ENCODE results near the gene NTSR1. TPM values are rescaled to one million over a fixed set of nuclear protein-coding genes. Genes with fewer than 3 reads are reported as not detected.

The NTSR1 gene
- total RNA-seq, 1 donor from 2014 or later = 0.09 TPM

DNA sequence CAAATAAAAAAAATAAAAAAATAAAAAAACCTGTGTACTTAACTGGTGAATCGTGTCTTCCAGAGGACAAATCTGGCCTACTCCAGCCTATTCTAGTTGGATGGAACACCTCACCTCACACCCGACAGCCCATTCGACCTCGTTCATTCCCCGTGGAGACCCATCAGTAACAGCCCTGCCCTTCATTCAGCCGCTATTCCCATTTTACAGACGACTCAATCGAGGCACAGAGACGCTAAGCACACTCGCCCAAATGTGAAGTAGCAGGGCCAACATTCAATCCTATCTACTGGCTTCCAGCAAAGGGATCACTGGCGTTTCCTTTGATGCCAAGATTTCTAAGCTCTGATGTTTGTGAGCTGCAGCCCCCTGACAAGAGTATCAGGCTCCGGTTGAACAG is 1.8 kb upstream of the NTSR1 start:
- H3K4me3 ChIP-seq = no peak overlapping the region
- DNase-seq (no peak), ATAC-seq (no peak)
- intact Hi-C loops (cut with DNase I) = no loop called here
- TF ChIP-seq, protein P1, sequence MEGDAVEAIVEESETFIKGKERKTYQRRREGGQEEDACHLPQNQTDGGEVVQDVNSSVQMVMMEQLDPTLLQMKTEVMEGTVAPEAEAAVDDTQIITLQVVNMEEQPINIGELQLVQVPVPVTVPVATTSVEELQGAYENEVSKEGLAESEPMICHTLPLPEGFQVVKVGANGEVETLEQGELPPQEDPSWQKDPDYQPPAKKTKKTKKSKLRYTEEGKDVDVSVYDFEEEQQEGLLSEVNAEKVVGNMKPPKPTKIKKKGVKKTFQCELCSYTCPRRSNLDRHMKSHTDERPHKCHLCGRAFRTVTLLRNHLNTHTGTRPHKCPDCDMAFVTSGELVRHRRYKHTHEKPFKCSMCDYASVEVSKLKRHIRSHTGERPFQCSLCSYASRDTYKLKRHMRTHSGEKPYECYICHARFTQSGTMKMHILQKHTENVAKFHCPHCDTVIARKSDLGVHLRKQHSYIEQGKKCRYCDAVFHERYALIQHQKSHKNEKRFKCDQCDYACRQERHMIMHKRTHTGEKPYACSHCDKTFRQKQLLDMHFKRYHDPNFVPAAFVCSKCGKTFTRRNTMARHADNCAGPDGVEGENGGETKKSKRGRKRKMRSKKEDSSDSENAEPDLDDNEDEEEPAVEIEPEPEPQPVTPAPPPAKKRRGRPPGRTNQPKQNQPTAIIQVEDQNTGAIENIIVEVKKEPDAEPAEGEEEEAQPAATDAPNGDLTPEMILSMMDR (IDR thresholded peaks at IDR 0.05) = no peak
- H3K36me3 ChIP-seq = no peaks in the 10 kb centered on the region
- no peaks in the 10 kb centered on the region for H3K9me3 ChIP-seq
- H3K27me3 ChIP-seq = peaks cover 53% of the 10 kb centered on the region
- H3K4me1 ChIP-seq = peaks cover 13% of the 10 kb centered on the region
- no peak overlapping the region for H3K27ac ChIP-seq

DNA sequence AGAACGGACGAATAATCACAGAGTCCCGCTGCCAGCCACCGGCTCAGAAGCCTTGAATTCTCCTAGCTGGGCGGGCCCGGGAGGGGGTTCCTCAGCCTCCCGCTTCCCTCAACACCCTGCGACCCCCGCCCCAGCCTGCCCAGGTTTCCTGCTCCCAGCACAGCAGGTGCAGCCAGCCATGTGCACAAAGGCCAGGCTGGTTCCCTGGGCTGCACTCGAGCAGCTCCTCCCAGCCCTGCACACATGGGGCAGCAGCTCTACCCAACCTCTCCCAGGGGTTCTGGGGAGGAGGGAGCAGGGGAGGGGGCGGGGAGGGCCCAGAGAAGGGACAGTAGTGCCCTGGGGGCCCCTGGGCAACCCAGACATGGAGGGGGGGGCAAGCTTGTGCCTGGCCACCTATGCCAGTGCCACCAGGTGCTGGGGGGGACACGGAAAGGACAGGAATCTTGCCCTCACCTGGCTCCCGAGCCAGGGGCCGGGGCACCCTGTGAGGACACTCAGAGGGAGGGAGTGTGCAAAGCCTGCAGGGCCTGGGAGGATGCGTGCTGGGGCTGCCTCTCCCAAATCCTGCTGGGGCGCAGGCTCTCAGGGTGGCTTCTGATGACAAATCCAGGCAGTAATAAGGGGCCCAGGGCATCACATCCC is 1.2 kb upstream of the NTSR1 start:
- DNase-seq (no peak), ATAC-seq (no peak)
- intact Hi-C loops (cut with DNase I) = no loop called here
- Histone ChIP-seq H3K27ac (no peak overlapping the region), H3K4me3 (no peak overlapping the region), H3K36me3 (no peaks in the 10 kb centered on the region), H3K4me1 (peaks cover 13% of the 10 kb centered on the region), H3K9me3 (no peaks in the 10 kb centered on the region), H3K27me3 (peaks cover 58% of the 10 kb centered on the region)
- TF ChIP-seq, protein P1 (IDR thresholded peaks at IDR 0.05) = no peak

DNA sequence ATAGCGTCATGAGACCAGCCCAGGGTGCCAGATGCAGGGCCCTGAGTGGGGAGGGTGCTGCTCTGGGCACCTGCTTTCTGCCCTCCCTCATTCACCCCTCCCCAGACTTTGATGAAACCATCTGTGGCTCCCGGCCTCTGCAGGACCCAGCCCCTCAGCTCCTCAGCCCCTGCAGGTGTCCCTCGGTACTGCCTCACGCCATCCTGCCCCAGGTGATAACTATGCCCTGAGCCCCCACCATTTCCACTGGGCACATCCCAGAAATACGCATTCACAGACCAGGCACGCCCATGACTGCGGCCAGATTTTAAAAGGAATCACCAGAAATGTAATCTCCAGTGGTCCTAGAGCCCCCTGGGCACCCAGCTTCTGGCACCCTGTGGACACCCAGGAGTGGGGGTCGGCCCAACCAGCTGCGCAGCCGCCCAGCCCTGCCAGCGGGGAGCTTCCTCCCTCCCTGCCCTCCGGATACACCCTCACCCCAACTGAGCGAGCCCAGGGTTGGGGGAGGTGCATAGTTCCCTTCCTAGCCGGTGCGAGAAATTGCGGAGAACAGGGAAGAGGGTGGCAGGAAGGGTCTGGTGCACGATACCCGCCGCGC is 615 bp upstream of the NTSR1 start:
- peaks cover 64% of the 10 kb centered on the region for H3K27me3 ChIP-seq
- intact Hi-C loops (cut with DNase I) = no loop called here

DNA sequence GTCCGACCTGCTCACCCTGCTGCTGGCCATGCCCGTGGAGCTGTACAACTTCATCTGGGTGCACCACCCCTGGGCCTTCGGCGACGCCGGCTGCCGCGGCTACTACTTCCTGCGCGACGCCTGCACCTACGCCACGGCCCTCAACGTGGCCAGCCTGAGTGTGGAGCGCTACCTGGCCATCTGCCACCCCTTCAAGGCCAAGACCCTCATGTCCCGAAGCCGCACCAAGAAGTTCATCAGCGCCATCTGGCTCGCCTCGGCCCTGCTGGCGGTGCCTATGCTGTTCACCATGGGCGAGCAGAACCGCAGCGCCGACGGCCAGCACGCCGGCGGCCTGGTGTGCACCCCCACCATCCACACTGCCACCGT is 885 bp downstream of the NTSR1 start:
- no peak overlapping the region for H3K27ac ChIP-seq
- TF ChIP-seq, protein P1 (IDR thresholded peaks at IDR 0.05) = no peak
- H3K4me3 ChIP-seq = no peak overlapping the region
- ATAC-seq (no peak), DNase-seq (no peak)
- H3K27me3 ChIP-seq = peaks cover 72% of the 10 kb centered on the region
- no peaks in the 10 kb centered on the region for H3K9me3 ChIP-seq
- H3K4me1 ChIP-seq = peaks cover 6% of the 10 kb centered on the region
- H3K36me3 ChIP-seq = no peaks in the 10 kb centered on the region
- intact Hi-C loops (cut with DNase I) = no loop called here

More for the DNA sequence above, 615 bp upstream of the NTSR1 start:
- Histone ChIP-seq H3K36me3 (no peaks in the 10 kb centered on the region), H3K27ac (no peak overlapping the region), H3K4me3 (no peak overlapping the region), H3K4me1 (peaks cover 13% of the 10 kb centered on the region), H3K9me3 (no peaks in the 10 kb centered on the region)
- TF ChIP-seq, protein P1 (IDR thresholded peaks at IDR 0.05) = peak; percentile 19
- ATAC-seq (no peak), DNase-seq (no peak)

DNA sequence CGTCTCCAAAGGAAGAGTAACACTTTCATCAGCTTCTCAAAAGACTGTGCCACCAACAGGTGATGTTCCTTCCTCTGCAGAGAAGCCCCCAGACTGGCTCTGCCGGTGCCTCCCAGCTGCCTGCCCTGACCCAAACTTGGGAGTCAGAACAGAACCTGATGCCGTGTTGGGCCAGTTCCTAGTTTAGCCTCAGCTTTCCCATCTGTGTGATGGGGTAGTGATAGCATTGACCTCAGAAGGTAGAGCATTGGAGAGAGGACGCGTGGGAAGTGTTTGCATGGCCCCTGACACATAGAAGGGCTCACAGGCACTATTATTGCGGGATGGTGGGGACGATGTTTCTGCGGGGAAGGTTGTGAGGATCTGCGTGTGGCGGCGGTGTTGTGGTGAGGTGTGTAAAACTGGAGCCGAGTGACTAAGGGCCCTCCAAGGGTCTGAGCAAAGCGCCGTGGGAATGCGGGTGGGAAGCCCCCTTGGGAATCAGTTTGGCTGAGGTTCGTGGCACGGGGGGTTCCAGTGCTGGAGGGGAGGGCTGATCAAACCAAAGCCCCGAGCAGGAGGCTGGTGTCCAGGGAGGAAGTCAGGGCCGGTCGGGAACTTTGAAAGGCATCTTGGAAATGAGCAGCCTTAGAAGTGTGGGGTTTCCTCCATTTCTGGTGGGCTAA is 1.7 kb downstream of the NTSR1 start:
- H3K27me3 ChIP-seq = peaks cover 72% of the 10 kb centered on the region
- no peak overlapping the region for H3K27ac ChIP-seq
- TF ChIP-seq, protein P1 (IDR thresholded peaks at IDR 0.05) = no peak
- intact Hi-C loops (cut with DNase I) = no loop called here
- peaks cover 3% of the 10 kb centered on the region for H3K4me1 ChIP-seq
- ATAC-seq = no peak
- H3K9me3 ChIP-seq = no peaks in the 10 kb centered on the region
- DNase-seq = no peak
- no peak overlapping the region for H3K4me3 ChIP-seq
- no peaks in the 10 kb centered on the region for H3K36me3 ChIP-seq

Data from upper lobe of right lung (tissue), 1 donor.